GM12892 (cell line): Measurements from ENCODE around the gene SMIM33.
A peak's percentile ranks its signal among the peaks of the same experiment; 100 is the strongest.

Source experiments
- POLR2A ChIP-seq: IDR thresholded peaks from 2 replicates; pipeline ENCODE4 v1.6.1; 2011; ENCODE audit warnings: low read depth, low read length, control low read depth
- POLR2AphosphoS5 ChIP-seq: IDR thresholded peaks from 2 replicates; pipeline ENCODE4 v1.6.1; 2011; ENCODE audit warnings: low read depth, low read length, control low read depth

GRCh38 chr5:139517683-139518564 is 47.1 kb downstream of the SMIM33 start:
- TF ChIP-seq POLR2A (peak; percentile 88), POLR2AphosphoS5 (peak; percentile 88)
